Measurements from ENCODE around the gene ARSB. TPM values are rescaled to one million over a fixed set of nuclear protein-coding genes. Genes with fewer than 3 reads are reported as not detected.

ARSB gene
- total RNA-seq, 1 donor from 2014 or later: 12.4 TPM

- peaks cover 2% of the 10 kb centered on the region for H3K4me1 Mint-ChIP-seq
- no peaks in the 10 kb centered on the region for H3K9me3 Mint-ChIP-seq
Measured at GRCh38 chr5:78958672-78959445, 26.3 kb downstream of the ARSB start.

GRCh38 chr5:78956901-78957300 is 28.2 kb downstream of the ARSB start:
- H3K27me3 Mint-ChIP-seq: no peaks in the 10 kb centered on the region
- intact Hi-C loops (cut with micrococcal nuclease): no loop called here
- DNase-seq: no peak

More at GRCh38 chr5:78958672-78959445, 26.3 kb downstream of the ARSB start:
- intact Hi-C loops (cut with micrococcal nuclease): no loop called here
- no peak overlapping the region for H3K27ac Mint-ChIP-seq
- H3K4me3 Mint-ChIP-seq: no peak overlapping the region
- DNase-seq: no peak
- H3K36me3 Mint-ChIP-seq (ENCODE audit: low read depth): peaks cover 14% of the 10 kb centered on the region
- H3K27me3 Mint-ChIP-seq: no peaks in the 10 kb centered on the region

GRCh38 chr5:78953092-78953800 is 31.9 kb downstream of the ARSB start:
- no peak overlapping the region for H3K4me3 Mint-ChIP-seq

More at GRCh38 chr5:78956901-78957300, 28.2 kb downstream of the ARSB start:
- no peak overlapping the region for H3K4me3 Mint-ChIP-seq
- peaks cover 12% of the 10 kb centered on the region for H3K4me1 Mint-ChIP-seq
- H3K9me3 Mint-ChIP-seq: no peaks in the 10 kb centered on the region
- H3K36me3 Mint-ChIP-seq (ENCODE audit: low read depth): peaks cover 10% of the 10 kb centered on the region
- H3K27ac Mint-ChIP-seq: no peak overlapping the region

GRCh38 chr5:78930721-78931120 is 54.4 kb downstream of the ARSB start:
- no peaks in the 10 kb centered on the region for H3K4me1 Mint-ChIP-seq
- H3K36me3 Mint-ChIP-seq (ENCODE audit: low read depth): no peaks in the 10 kb centered on the region
- no peak overlapping the region for H3K27ac Mint-ChIP-seq
- DNase-seq: no peak
- H3K27me3 Mint-ChIP-seq: no peaks in the 10 kb centered on the region
- H3K9me3 Mint-ChIP-seq: no peaks in the 10 kb centered on the region
- intact Hi-C loops (cut with micrococcal nuclease): no loop called here
- H3K4me3 Mint-ChIP-seq: no peak overlapping the region

More at GRCh38 chr5:78953092-78953800, 31.9 kb downstream of the ARSB start:
- intact Hi-C loops (cut with micrococcal nuclease): loop anchor here (1.0 kb wide), 1 partner anchor 32 kb away; the partner anchor contains the start of gene ARSB
- H3K27me3 Mint-ChIP-seq: no peaks in the 10 kb centered on the region
- DNase-seq: no peak
- no peaks in the 10 kb centered on the region for H3K9me3 Mint-ChIP-seq
- H3K4me1 Mint-ChIP-seq: peaks cover 16% of the 10 kb centered on the region
- H3K36me3 Mint-ChIP-seq (ENCODE audit: low read depth): peaks cover 10% of the 10 kb centered on the region
- no peak overlapping the region for H3K27ac Mint-ChIP-seq

GRCh38 chr5:78929833-78930232 is 55.3 kb downstream of the ARSB start:
- H3K9me3 Mint-ChIP-seq: no peaks in the 10 kb centered on the region
- no peaks in the 10 kb centered on the region for H3K27me3 Mint-ChIP-seq
- intact Hi-C loops (cut with micrococcal nuclease): no loop called here
- no peaks in the 10 kb centered on the region for H3K4me1 Mint-ChIP-seq
- no peaks in the 10 kb centered on the region for H3K36me3 Mint-ChIP-seq (ENCODE audit: low read depth)
- no peak overlapping the region for H3K4me3 Mint-ChIP-seq
- no peak overlapping the region for H3K27ac Mint-ChIP-seq
- no peak for DNase-seq

GRCh38 chr5:78927657-78928282 is 57.3 kb downstream of the ARSB start:
- H3K27ac Mint-ChIP-seq: no peak overlapping the region
- intact Hi-C loops (cut with micrococcal nuclease): no loop called here
- H3K4me3 Mint-ChIP-seq: no peak overlapping the region
- H3K9me3 Mint-ChIP-seq: no peaks in the 10 kb centered on the region
- H3K4me1 Mint-ChIP-seq: no peaks in the 10 kb centered on the region
- H3K36me3 Mint-ChIP-seq (ENCODE audit: low read depth): no peaks in the 10 kb centered on the region
- no peaks in the 10 kb centered on the region for H3K27me3 Mint-ChIP-seq
- DNase-seq: no peak

- Mint-ChIP-seq H3K36me3 (ENCODE audit: low read depth) (no peaks in the 10 kb centered on the region), H3K27ac (no peak overlapping the region), H3K9me3 (no peaks in the 10 kb centered on the region), H3K4me1 (no peaks in the 10 kb centered on the region), H3K27me3 (no peaks in the 10 kb centered on the region), H3K4me3 (no peak overlapping the region)
- no peak for DNase-seq
- intact Hi-C loops (cut with micrococcal nuclease): no loop called here
Measured at GRCh38 chr5:78926252-78926651, 58.9 kb downstream of the ARSB start.

GRCh38 chr5:78925129-78925876 is 59.8 kb downstream of the ARSB start:
- no peak for DNase-seq
- H3K27ac Mint-ChIP-seq: no peak overlapping the region
- no peak overlapping the region for H3K4me3 Mint-ChIP-seq
- no peaks in the 10 kb centered on the region for H3K27me3 Mint-ChIP-seq
- intact Hi-C loops (cut with micrococcal nuclease): no loop called here
- no peaks in the 10 kb centered on the region for H3K36me3 Mint-ChIP-seq (ENCODE audit: low read depth)
- H3K9me3 Mint-ChIP-seq: no peaks in the 10 kb centered on the region
- H3K4me1 Mint-ChIP-seq: no peaks in the 10 kb centered on the region

- no peaks in the 10 kb centered on the region for H3K27me3 Mint-ChIP-seq
- intact Hi-C loops (cut with micrococcal nuclease): no loop called here
- H3K27ac Mint-ChIP-seq: no peak overlapping the region
- no peaks in the 10 kb centered on the region for H3K9me3 Mint-ChIP-seq
- no peaks in the 10 kb centered on the region for H3K36me3 Mint-ChIP-seq (ENCODE audit: low read depth)
- no peak for DNase-seq
- H3K4me1 Mint-ChIP-seq: no peaks in the 10 kb centered on the region
- no peak overlapping the region for H3K4me3 Mint-ChIP-seq
Measured at GRCh38 chr5:78923622-78923970, 61.5 kb downstream of the ARSB start.

GRCh38 chr5:78922879-78923621 is 62.1 kb downstream of the ARSB start:
- DNase-seq: no peak
- intact Hi-C loops (cut with micrococcal nuclease): no loop called here
- H3K27me3 Mint-ChIP-seq: no peaks in the 10 kb centered on the region
- H3K36me3 Mint-ChIP-seq (ENCODE audit: low read depth): no peaks in the 10 kb centered on the region
- H3K27ac Mint-ChIP-seq: no peak overlapping the region
- no peaks in the 10 kb centered on the region for H3K4me1 Mint-ChIP-seq
- H3K4me3 Mint-ChIP-seq: no peak overlapping the region
- H3K9me3 Mint-ChIP-seq: no peaks in the 10 kb centered on the region

- DNase-seq: no peak
- intact Hi-C loops (cut with micrococcal nuclease): no loop called here
- Mint-ChIP-seq H3K4me1 (no peaks in the 10 kb centered on the region), H3K36me3 (ENCODE audit: low read depth) (no peaks in the 10 kb centered on the region), H3K27ac (no peak overlapping the region), H3K9me3 (no peaks in the 10 kb centered on the region), H3K27me3 (no peaks in the 10 kb centered on the region), H3K4me3 (no peak overlapping the region)
Measured at GRCh38 chr5:78920604-78921003, 64.5 kb downstream of the ARSB start.

- Mint-ChIP-seq H3K36me3 (ENCODE audit: low read depth) (no peaks in the 10 kb centered on the region), H3K9me3 (no peaks in the 10 kb centered on the region), H3K4me3 (no peak overlapping the region), H3K27ac (no peak overlapping the region), H3K27me3 (no peaks in the 10 kb centered on the region), H3K4me1 (no peaks in the 10 kb centered on the region)
- intact Hi-C loops (cut with micrococcal nuclease): no loop called here
- no peak for DNase-seq
Measured at GRCh38 chr5:78919796-78920195, 65.3 kb downstream of the ARSB start.

GRCh38 chr5:78916044-78916443 is 69.1 kb downstream of the ARSB start:
- Mint-ChIP-seq H3K4me1 (no peaks in the 10 kb centered on the region), H3K4me3 (no peak overlapping the region), H3K36me3 (ENCODE audit: low read depth) (no peaks in the 10 kb centered on the region), H3K27ac (no peak overlapping the region), H3K9me3 (no peaks in the 10 kb centered on the region), H3K27me3 (no peaks in the 10 kb centered on the region)
- intact Hi-C loops (cut with micrococcal nuclease): no loop called here
- no peak for DNase-seq

All from activated CD4-positive, alpha-beta T cell treated with anti-CD3 and anti-CD28 coated beads, Interleukin-2, amount 10 ng/mL, durations not matched to agents 24 days and 14 days (primary cell).